ENCODE measurements around the gene NPIPB2.
A peak's percentile ranks its signal among the peaks of the same experiment; 100 is the strongest.

Gene NPIPB2

GRCh38 chr16:11892761-11893160 lies 49.1 kb downstream of the NPIPB2 start:
- Mint-ChIP-seq H3K4me3 (no peak overlapping the region), H3K9me3 (no peaks in the 10 kb centered on the region), H3K4me1 (ENCODE audit: low read depth) (peaks cover 5% of the 10 kb centered on the region), H3K27ac (no peak overlapping the region), H3K27me3 (ENCODE audit: low read depth) (no peaks in the 10 kb centered on the region), H3K36me3 (ENCODE audit: low read depth) (peaks cover 19% of the 10 kb centered on the region)

- H3K4me1 Mint-ChIP-seq (ENCODE audit: low read depth), result no peaks in the 10 kb centered on the region
- H3K27me3 Mint-ChIP-seq (ENCODE audit: low read depth), result no peaks in the 10 kb centered on the region
- no peaks in the 10 kb centered on the region for H3K9me3 Mint-ChIP-seq
- peaks cover 30% of the 10 kb centered on the region for H3K36me3 Mint-ChIP-seq (ENCODE audit: low read depth)
- H3K27ac Mint-ChIP-seq, result no peak overlapping the region
- no peak overlapping the region for H3K4me3 Mint-ChIP-seq
Measured at GRCh38 chr16:11890231-11890965, 51.4 kb downstream of the NPIPB2 start.

- Mint-ChIP-seq H3K27ac (no peak overlapping the region), H3K36me3 (ENCODE audit: low read depth) (peaks cover 27% of the 10 kb centered on the region)
Measured at GRCh38 chr16:11886881-11887280, 55.0 kb downstream of the NPIPB2 start.

GRCh38 chr16:11884035-11884434 lies 57.8 kb downstream of the NPIPB2 start:
- peaks cover 30% of the 10 kb centered on the region for H3K36me3 Mint-ChIP-seq (ENCODE audit: low read depth)

More at GRCh38 chr16:11886881-11887280, 55.0 kb downstream of the NPIPB2 start:
- H3K4me3 Mint-ChIP-seq, result no peak overlapping the region
- H3K4me1 Mint-ChIP-seq (ENCODE audit: low read depth), result no peaks in the 10 kb centered on the region
- H3K27me3 Mint-ChIP-seq (ENCODE audit: low read depth), result no peaks in the 10 kb centered on the region
- H3K9me3 Mint-ChIP-seq, result no peaks in the 10 kb centered on the region

GRCh38 chr16:11880007-11880406 lies 61.8 kb downstream of the NPIPB2 start:
- H3K36me3 Mint-ChIP-seq (ENCODE audit: low read depth), result peaks cover 23% of the 10 kb centered on the region
- H3K4me1 Mint-ChIP-seq (ENCODE audit: low read depth), result no peaks in the 10 kb centered on the region
- peak overlapping the region; percentile 19 for H3K27ac Mint-ChIP-seq
- no peaks in the 10 kb centered on the region for H3K27me3 Mint-ChIP-seq (ENCODE audit: low read depth)
- no peaks in the 10 kb centered on the region for H3K9me3 Mint-ChIP-seq
- no peak overlapping the region for H3K4me3 Mint-ChIP-seq

More at GRCh38 chr16:11884035-11884434, 57.8 kb downstream of the NPIPB2 start:
- Mint-ChIP-seq H3K4me1 (ENCODE audit: low read depth) (no peaks in the 10 kb centered on the region), H3K27ac (no peak overlapping the region), H3K9me3 (no peaks in the 10 kb centered on the region), H3K27me3 (ENCODE audit: low read depth) (no peaks in the 10 kb centered on the region), H3K4me3 (no peak overlapping the region)

- H3K36me3 Mint-ChIP-seq (ENCODE audit: low read depth), result peaks cover 33% of the 10 kb centered on the region
- no peaks in the 10 kb centered on the region for H3K27me3 Mint-ChIP-seq (ENCODE audit: low read depth)
- no peak overlapping the region for H3K4me3 Mint-ChIP-seq
- H3K27ac Mint-ChIP-seq, result no peak overlapping the region
- H3K4me1 Mint-ChIP-seq (ENCODE audit: low read depth), result no peaks in the 10 kb centered on the region
- no peaks in the 10 kb centered on the region for H3K9me3 Mint-ChIP-seq
Measured at GRCh38 chr16:11877374-11877773, 64.5 kb downstream of the NPIPB2 start.

All from T-helper 1 cell treated with Interleukin-12 subunit alpha and Interleukin-12 subunit beta and Interleukin-4 antibody, amounts not matched to agents 30 μg/mL and 1 μg/mL, for 36 hours (primary cell).